ENCODE measurements around the gene IRGM. TPM values are rescaled to one million over a fixed set of nuclear protein-coding genes. Genes with fewer than 3 reads are reported as not detected.

Gene IRGM
- polyA plus RNA-seq, 2 of the 4 experiments (the other 2 are of a cell fraction), result not detected

- ATAC-seq (no peak), DNase-seq (ENCODE audit: low read depth in 1 of 2, low spot score in 1 of 2) (no peak), FAIRE-seq (no peak)
- Histone ChIP-seq H3K4me2 (no peak overlapping the region), H3K27ac (no peak overlapping the region), H3K4me3 (no peak overlapping the region), H3K9me3 (0 out of 3 replicates have a peak, but pooled peaks cover 2% of the 10 kb centered on the region), H3K4me1 (no peaks in the 10 kb centered on the region)
- POLR2A ChIA-PET, result no interaction called here
- 3% methylated on average over 3 of the region's 3 CpGs for WGBS (ENCODE audit: missing lambda C conversion rate)
- CTCF ChIA-PET, result no interaction called here
- TF ChIP-seq HOXA7 (CRISPR knock-in tag; IDR thresholded peaks at IDR 0.05), result no peak
- TF ChIP-seq RNF2 (IDR thresholded peaks at IDR 0.05; ENCODE audit: borderline replicate concordance, low read depth), result no peak
- TF ChIP-seq REST (IDR thresholded peaks at IDR 0.05), result no peak
- no peak for TF ChIP-seq RARB (CRISPR knock-in tag; IDR thresholded peaks at IDR 0.05)
- no peak for TF ChIP-seq RAD21 (conservative IDR thresholded peaks at IDR 0.05 in 1 of 2, IDR thresholded peaks at IDR 0.05 in 1 of 2)
- TF ChIP-seq ZC3H11A (IDR thresholded peaks at IDR 0.05), result no peak
- TF ChIP-seq NPAS2 (CRISPR knock-in tag; IDR thresholded peaks at IDR 0.05; ENCODE audit: borderline replicate concordance), result no peak
- no peak for TF ChIP-seq ELK1 (IDR thresholded peaks at IDR 0.05; ENCODE audit: low read depth, low read length)
- TF ChIP-seq USF2 (IDR thresholded peaks at IDR 0.05), result no peak
- no peak for TF ChIP-seq HOXB13 (CRISPR knock-in tag; IDR thresholded peaks at IDR 0.05; ENCODE audit: low read depth)
- TF ChIP-seq FOSL2 (IDR thresholded peaks at IDR 0.05), result no peak
- no peak for TF ChIP-seq FOSL2 (CRISPR knock-in tag; IDR thresholded peaks at IDR 0.05)
- TF ChIP-seq HMGXB4 (CRISPR knock-in tag; IDR thresholded peaks at IDR 0.05; ENCODE audit: borderline replicate concordance), result no peak
- no peak for TF ChIP-seq JUNB (IDR thresholded peaks at IDR 0.05)
- TF ChIP-seq GATA3 (IDR thresholded peaks at IDR 0.05; ENCODE audit: borderline replicate concordance), result no peak
- TF ChIP-seq KDM5A (IDR thresholded peaks at IDR 0.05), result no peak
- TF ChIP-seq HDAC2 (IDR thresholded peaks at IDR 0.05), result no peak
- no peak for TF ChIP-seq SMC3 (IDR thresholded peaks at IDR 0.05)
Measured at GRCh38 chr5:150851039-150851438, 4.7 kb downstream of the IRGM start.

GRCh38 chr5:150853561-150853960 is 7.2 kb downstream of the IRGM start:
- Histone ChIP-seq H3K9me3 (0 out of 3 replicates have a peak, but pooled peaks cover 2% of the 10 kb centered on the region), H3K4me3 (no peak overlapping the region), H3K4me1 (no peaks in the 10 kb centered on the region), H3K27ac (no peak overlapping the region), H3K4me2 (no peak overlapping the region)
- FAIRE-seq (no peak), ATAC-seq (no peak), DNase-seq (ENCODE audit: low read depth in 1 of 2, low spot score in 1 of 2) (no peak)
- ChIA-PET CTCF (no interaction called here), POLR2A (no interaction called here)
- 31% methylated on average over 2 of the region's 2 CpGs for WGBS (ENCODE audit: missing lambda C conversion rate)
- TF ChIP-seq ESRRA (IDR thresholded peaks at IDR 0.05; ENCODE audit: borderline replicate concordance, low read length) (no peak), USF2 (IDR thresholded peaks at IDR 0.05) (no peak), ATOH8 (CRISPR knock-in tag; IDR thresholded peaks at IDR 0.05; ENCODE audit: low read depth) (no peak), ZNF302 (CRISPR knock-in tag; IDR thresholded peaks at IDR 0.05) (no peak), RFX5 (IDR thresholded peaks at IDR 0.05) (no peak), HES2 (IDR thresholded peaks at IDR 0.05) (no peak), ZSCAN20 (CRISPR knock-in tag; IDR thresholded peaks at IDR 0.05) (no peak), PHF8 (IDR thresholded peaks at IDR 0.05; ENCODE audit: borderline replicate concordance, low read depth) (no peak), FOXS1 (CRISPR knock-in tag; IDR thresholded peaks at IDR 0.05) (no peak), ZFP36 (IDR thresholded peaks at IDR 0.05; ENCODE audit: borderline replicate concordance, partially characterized antibody) (no peak), RARB (CRISPR knock-in tag; IDR thresholded peaks at IDR 0.05) (no peak), FOSB (CRISPR knock-in tag; IDR thresholded peaks at IDR 0.05) (no peak), FOSL2 (IDR thresholded peaks at IDR 0.05) (no peak), FOSL2 (CRISPR knock-in tag; IDR thresholded peaks at IDR 0.05) (no peak), RAD21 (conservative IDR thresholded peaks at IDR 0.05 in 1 of 2, IDR thresholded peaks at IDR 0.05 in 1 of 2) (no peak)

All from A549 (cell line).